Urothelium cell line (cell line): ENCODE data around the gene SERPINB12.

ENCODE experiments used
- DNase-seq: peaks from one replicate; pipeline ENCODE4 v3.0.0; 2011; ENCODE audit warnings: low spot score, mixed read lengths
- FAIRE-seq: peaks from 2 replicates; lab custom pipeline; 2011; peaks lifted over from hg19 to GRCh38; lab: Jason Lieb, UNC

SERPINB12 gene, protein sequence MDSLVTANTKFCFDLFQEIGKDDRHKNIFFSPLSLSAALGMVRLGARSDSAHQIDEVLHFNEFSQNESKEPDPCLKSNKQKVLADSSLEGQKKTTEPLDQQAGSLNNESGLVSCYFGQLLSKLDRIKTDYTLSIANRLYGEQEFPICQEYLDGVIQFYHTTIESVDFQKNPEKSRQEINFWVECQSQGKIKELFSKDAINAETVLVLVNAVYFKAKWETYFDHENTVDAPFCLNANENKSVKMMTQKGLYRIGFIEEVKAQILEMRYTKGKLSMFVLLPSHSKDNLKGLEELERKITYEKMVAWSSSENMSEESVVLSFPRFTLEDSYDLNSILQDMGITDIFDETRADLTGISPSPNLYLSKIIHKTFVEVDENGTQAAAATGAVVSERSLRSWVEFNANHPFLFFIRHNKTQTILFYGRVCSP

DNA sequence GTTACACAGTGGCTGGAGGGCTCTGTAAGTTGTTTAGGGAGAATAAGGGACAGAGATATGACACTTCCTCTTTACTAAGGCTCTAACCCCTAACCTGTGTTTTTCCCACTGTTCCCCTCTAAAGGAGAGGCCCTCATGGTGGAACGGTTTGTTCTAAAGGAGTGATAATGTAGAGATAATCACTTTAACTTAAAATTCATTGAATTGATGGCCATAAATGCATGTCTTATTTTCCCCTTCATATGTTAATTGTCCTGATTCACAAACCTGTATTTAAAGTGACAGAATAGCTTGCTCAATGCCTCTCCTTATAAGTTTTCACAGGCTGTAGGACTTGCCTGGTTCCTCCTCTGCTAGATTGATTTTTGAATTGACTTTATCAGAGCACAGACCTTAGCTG, at the start of gene SERPINB12:
Gene SERPINB12 (plus strand): TSS at position 301 of the 400 bp plus-strand sequence. CDS start 13,791 bp downstream, outside the sequence.
- FAIRE-seq (no peak), DNase-seq (no peak)

DNA sequence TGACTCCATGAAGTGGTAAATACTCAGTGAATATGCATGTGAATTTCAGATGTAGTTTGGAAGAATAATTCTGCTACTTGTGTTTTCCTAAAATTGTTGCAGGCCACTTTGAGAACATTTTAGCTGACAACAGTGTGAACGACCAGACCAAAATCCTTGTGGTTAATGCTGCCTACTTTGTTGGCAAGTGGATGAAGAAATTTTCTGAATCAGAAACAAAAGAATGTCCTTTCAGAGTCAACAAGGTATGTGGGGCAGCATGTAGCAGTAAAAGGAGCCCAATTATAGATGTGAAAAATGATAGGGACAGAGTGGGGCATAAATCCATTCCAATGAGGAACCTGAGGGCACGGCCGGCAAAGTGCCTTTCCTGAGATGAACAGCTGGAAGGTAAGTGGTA, 49.3 kb upstream of the SERPINB12 start:
- DNase-seq (no peak), FAIRE-seq (no peak)

DNA sequence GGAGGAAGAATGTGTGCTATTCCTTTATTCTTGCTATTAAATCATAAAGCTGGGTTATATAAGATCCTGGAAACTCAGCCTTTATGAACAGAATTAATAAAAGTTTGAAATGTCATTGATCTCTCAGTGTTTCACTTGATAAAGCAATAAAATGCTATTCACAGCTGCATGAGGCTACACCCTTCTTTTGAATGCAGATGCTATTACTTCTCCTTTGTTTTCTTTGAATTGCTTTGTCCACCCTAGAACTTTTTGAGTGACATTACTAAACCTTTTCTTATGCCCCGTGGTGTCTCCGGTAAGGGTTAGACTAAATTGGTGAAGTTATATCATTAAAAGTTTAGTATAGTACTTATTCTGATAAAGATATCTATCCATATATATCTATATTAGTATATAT, 46.5 kb upstream of the SERPINB12 start:
- no peak for FAIRE-seq
- DNase-seq = no peak

DNA sequence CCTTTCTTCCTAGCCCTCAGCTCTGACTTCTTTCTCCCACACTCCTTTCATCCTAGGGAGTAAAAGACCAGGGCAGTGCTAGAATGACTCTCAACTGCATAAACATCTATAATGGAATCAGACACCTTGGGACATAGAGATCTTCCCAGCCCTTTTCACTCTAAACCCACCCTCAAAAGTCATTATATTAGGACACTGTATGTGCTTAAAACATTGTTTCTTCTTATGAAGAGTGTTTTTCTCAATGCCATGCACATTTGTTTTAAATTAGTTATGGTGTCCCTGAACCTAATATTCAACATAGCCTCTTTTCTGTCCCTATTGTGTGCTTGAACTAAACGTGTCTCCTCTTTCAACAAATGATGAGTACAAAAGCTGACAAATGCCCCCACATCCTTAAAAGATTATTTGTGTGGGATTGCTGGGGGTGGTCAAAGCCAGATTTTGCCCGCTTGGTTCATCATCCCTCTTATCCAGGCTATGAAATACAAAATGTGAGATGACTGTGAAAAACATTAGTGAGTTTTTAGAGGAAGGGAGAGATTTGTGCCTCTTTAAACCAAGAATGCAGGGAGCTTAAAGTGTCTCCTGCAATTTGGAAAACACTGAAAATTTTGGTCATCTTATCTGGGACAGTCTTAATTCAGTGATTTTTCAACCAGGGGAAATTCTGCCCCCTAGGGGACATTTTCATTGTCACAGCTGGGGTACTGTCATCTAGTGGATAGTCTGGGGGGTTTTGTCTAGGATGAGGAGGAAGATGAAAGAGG, 36.4 kb upstream of the SERPINB12 start:
- FAIRE-seq = no peak

DNA sequence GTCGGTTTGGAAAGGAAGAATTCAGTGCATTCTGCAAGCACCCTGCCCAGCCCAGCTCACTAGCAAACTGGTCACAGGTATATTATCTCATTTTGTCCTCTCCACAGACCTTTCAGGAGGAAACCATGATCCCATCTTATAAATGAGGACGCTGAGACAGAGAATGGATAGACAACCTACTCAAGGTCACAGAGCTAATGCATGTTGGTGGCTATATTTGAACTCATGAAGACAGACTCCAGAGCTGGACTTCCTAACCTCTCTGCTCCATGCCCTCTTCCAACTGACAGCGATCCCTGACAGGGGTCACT, 35.9 kb upstream of the SERPINB12 start:
- FAIRE-seq (no peak), DNase-seq (no peak)

More for the DNA sequence above, 36.4 kb upstream of the SERPINB12 start:
- peak; percentile 20 for DNase-seq

DNA sequence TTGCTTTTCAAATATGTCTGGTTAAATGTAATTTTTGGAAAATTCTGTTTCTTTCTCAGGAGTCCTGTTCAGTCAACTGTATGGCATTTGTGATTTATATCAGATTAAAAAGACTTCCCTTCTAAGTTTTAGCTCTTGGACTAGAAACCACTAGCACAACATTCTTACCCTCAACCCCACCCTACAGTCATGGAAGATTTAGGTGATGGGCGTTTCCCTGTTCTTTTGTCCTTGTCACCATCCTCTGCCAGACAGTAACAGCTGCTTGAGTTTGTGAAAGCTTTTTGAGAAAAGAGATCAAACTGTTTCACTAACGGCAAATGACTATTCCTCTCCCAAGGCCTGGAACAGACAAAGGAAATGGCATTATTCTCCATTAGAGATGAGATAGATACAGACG, 33.6 kb upstream of the SERPINB12 start:
- no peak for FAIRE-seq
- DNase-seq = no peak

DNA sequence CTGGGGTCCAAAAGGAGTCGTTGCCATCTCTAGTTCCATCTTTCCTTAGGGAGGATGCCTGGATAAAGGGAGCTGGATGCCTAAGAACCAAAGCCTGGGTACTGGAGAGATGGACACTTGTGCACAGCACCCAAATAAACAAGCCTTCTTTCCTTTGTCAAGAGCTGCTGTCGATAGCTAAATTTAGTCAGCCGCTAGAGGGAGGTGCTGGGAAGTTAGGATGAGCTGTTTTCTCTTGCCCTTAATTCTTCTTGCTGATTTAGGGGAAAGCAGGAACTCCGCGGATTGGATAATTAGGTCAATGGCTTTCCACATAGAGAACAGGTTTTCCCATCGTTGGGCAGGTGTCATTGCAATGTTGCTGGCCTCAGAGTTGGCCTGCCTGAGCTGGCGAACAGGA, 30.9 kb upstream of the SERPINB12 start:
- DNase-seq = peak; percentile 30
- FAIRE-seq = no peak

DNA sequence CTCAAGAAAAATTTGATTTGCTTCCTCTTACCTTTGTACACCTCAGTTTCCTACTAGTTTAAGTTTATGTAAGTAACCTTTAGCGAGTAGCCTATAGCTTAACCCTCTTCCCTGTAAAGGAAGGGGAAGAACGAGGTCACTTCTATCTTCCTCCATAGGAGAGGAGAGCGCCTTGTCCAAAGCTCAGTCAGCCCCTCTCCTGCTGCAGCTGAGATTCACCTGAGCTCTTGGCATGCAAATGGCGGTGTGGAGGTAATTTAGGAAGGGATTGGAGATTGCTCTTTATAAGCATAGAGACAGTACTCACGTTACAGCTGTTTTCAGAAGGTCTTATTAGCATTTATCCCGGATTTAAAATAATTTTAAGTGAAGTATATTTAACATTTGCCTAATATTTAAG, 27.8 kb upstream of the SERPINB12 start:
- no peak for FAIRE-seq

DNA sequence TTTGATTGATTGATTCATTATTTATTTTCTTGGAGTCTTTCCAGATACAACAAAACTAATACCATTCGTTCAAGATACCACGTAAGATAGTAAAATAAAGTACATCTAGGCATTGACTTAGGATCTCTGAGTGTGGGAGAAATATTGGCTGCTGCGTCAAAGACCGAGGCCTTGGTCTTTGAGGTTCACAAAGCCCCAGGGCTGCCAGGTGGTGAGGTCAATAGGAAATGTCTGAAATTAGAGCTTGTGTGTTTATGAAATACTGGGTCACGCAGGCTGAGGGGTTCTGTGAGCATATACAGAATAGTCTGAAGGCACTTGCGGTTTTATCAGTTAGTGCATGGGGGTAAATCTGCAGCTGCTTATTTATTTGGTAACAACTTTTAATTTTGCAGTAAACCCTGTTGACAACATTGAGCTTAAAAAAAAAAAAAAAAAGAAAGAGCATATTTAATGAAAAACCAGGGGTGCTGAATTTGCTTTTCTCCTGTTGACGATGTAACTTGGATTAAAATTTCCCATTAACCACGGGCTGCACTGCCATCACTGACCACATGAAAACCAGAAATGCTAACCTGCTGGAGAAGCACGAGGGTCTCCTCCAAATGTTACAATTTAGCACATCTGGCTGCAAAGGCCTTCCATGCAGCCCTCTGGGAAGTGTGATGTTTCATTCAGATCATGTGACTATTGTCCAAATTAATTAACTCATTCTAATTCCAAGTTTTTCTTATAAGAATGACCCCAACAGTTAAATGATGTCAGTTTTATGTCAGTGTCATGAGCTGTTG, 27.1 kb upstream of the SERPINB12 start:
- FAIRE-seq = no peak

More for the DNA sequence above, 27.8 kb upstream of the SERPINB12 start:
- no peak for DNase-seq

DNA sequence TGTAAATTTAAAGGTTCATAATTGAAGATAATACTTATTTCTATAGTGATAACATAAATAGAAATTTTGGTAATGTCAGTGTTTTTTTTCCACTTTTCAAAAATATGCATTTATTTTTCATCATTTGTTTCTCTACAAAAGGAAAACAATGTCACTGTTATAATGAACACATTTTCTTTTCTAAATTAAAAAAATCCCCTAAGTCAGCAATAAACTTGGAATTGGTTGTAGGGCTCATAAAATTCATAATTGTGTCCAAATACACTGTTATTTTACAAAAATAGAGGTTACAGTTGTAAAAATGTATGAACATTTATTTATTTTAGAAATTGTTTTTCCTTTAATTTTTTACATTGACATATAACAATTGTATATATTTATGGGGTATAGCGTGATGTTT, 26.4 kb upstream of the SERPINB12 start:
- DNase-seq (no peak), FAIRE-seq (no peak)

More for the DNA sequence above, 27.1 kb upstream of the SERPINB12 start:
- no peak for DNase-seq

DNA sequence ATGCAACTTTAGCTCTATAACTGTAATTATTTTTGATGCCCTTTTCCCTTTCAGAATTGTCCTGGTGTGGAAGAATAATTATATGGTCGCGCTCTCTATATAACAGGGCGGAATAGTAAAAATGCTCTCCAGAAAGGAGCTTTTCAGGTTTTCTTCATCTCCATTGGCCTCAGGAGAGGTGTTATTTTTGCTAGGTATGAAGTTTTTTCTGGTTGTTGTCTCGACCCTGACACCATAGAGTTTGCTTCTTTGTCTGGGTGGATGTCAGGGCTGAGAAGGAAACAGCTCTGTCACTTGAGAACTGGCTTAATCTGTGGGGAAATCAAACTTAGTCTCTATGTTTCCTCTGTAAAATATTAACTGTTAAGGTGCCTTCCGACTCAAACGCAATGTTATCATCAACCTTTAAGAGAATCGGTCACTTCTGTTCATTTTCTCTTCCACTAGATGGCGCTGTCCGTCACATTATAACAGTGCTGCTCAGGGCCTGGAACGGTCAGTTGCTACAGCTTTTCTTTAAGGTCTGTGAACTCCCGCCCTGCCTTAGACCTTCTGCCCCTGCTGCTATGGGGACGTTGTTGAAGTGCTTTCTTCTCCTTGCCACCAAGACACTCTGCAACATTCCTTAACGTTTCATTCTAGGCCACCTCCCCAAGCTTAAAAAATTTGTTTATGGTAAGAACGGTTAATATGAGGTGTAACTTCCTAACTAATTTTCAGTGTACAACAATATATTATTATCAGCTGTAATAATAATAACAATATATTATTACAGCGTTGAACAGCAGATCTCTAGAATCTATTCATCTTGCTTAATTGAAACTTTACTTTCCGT, 23.8 kb upstream of the SERPINB12 start:
- DNase-seq (peak; percentile 40), FAIRE-seq (no peak)

DNA sequence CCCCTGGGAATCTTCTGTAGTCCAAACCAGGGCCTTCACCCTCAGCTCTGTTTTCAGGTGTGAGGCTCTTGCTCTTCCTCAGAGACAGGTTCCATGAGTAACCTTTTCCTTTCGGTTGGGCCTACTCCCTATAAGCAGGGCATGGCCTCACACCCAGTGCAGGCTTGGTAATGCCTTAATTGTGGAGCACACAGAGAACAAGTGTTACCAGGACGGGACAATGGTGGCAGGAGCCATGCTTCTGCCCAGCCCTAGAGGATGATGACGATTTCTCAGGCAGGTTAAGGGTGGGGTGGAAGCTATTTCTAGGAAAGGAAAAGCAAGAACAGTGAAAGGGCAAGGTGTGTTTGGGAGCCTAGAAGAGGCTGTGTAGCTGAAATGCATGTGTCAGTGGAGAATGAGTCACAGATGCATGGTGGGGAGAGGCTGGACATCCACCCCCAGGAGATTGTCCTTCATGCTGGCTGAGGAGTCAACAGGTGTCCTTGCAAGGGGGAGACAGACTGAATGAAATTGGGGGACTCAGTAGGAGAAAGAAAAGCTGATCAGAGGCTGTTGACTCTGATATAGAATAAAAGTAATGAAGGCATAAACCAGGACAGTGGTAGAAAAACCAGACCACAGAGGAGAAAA, 22.0 kb upstream of the SERPINB12 start:
- DNase-seq (no peak), FAIRE-seq (no peak)

DNA sequence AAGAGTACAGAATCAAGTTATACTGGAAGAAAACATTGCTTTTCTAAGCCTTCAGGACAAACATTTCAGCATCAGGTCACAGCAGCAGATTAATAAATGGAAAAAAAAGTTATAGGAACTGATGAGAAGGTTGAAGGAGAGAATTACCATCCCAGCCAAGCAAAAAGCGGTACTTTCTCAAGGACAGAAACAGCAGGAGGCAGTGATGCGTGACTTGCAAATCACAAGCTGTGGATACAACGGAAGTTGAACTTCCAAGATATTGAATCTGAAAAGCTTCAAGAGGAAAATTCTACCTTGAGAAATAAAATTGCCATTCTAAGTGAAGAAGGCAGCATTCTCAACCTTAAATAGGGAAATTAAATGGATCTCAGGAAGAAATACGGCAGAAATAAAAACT, 18.5 kb upstream of the SERPINB12 start:
- no peak for FAIRE-seq
- no peak for DNase-seq

DNA sequence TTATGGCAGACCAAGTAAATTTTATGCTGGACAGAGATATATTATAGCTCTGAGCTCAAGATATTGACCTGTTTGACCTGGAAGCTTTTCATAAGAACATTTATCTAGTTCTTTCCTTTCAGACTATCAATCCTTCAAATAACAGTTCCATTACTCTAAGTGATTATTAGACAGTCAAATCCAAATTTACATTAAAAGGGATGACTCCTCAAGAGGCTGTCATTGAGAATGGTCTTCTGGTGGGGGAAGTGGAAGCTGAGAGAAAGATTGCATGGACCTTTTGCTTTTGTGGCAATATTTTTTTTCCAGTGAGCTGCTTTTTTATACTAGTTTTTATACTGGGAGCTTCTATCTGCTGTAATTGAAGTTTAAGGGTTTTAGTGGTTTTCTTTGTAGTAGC, 14.9 kb upstream of the SERPINB12 start:
- FAIRE-seq (no peak), DNase-seq (no peak)

DNA sequence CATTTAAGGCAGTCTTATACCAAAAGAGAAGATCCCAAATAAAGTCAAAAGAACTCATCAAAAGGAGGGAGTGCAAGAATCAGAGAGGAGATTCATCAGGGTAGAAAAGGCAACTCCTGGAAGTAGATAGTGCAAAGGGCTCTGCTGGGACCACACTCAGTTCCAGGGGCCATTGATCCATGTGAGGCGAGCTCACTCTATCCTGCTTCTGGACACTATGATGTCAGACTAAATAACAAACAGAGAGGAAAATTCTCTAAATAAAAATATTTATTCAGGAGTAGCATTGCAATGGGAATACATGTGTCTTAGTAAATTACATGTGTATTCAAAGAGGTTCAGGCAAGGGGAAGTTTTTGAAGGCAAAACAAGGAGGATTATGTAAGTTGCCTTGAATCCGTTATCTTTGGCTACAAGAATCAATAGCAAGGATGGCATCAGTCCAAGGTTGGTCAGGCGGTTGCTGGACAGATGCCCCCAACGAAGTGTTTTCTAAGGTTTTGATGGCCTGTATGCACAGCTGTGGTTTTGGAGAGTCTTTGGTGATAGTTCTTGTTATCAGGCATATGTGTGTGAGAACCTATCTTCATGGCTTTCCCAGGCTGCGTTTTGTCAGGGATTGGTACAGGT, 13.2 kb upstream of the SERPINB12 start:
- DNase-seq = no peak
- no peak for FAIRE-seq

DNA sequence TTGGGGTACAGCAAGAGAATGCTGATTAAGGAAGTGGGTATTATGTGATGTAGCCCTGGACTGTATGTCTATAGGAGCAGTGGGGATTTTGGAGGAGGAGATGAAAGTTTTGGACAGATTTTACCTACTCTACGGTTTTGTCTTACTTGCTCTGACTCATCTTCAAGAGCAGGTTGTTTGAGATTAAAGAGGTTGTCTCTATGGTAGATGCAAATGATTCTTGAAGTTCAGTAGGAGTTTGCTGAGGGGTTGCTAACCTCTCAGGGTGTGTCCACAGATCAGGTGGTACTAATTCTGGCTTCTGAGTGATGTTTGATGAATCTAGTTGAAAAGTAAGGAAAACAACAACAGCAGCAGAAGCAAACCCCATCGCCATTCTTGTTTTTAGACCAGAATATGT, 9.7 kb upstream of the SERPINB12 start:
- DNase-seq = no peak
- FAIRE-seq = no peak

DNA sequence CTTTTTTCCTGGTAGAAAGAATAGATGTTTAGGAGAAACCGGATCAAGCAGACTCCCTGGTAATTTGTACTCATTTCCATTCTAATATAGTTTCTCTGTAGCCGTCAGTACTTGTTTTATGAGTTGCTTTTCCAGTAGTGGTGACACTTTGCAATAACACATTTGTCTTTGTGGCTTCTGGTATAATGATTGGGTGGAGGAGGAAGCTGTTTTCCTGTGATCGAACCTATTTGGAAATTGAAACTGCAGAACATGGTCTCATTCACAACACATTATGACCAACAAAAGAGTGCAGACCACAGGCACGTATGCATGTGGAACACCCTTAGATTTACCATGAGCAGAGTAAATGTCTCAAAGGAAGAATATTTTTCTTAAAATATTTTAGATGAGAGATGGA, 7.6 kb upstream of the SERPINB12 start:
- FAIRE-seq (no peak), DNase-seq (no peak)

DNA sequence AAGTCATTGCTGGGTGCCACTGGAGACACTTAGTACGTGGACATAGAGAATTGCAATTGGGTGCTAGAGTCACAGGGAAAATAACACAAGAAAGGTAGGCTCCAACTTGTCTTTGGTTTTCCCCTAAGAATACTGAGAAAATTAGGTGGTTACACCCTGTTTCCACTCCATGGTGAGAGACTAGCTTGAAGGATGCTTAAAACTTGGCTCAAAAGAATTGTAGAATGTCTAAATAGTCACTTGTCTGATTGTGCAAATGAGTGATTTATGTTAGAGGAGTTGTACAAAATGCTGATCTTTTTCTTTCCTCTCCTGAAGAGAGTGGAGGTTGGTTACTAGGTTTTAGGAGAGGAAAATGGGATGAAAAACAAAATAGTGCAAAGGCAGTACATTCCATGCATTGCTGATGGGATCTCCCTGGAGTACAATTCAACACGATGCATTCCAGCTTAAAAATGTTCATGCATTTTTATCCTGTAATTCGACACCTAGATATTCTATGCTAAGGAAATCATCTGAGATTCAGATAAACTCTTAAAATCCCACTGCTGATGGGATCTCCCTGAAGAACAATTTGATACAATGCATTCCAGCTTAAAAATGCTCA, 2.2 kb upstream of the SERPINB12 start:
- no peak for DNase-seq
- FAIRE-seq = no peak

DNA sequence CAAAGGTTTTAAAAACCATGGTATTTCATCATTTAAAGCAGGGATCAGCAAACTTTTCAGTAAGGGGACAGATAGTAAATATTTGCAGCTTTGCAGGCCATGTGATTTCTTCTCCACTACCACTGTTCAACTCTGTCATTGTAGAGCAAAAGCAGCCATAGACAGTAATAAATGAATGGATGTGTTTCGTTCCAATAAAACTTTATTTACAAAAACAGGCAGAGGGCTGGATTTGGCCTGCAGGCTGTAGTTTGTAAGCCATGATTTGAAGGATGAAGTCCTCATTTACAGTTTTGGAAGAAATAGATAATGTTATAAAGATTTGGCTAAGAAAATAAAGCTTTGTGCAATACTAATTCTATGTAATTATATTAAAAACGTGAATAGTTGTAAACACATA, 1.8 kb downstream of the SERPINB12 start:
- DNase-seq = no peak
- FAIRE-seq = no peak
